Adrenal gland (tissue), 12 donors: Measurements from ENCODE around the gene FN3K. TPM values are rescaled to one million over a fixed set of nuclear protein-coding genes. Genes with fewer than 3 reads are reported as not detected.

Experiments
- DNase-seq, 7 donors: peaks; one replicate each; pipeline ENCODE4 v3.0.0-alpha.2; 2019 to 2020
- H3K27ac ChIP-seq, 5 donors: fragments of 200-600 bp; sonication (generic) in 4 of 5; 1 replicate in 3 of 5; 2 replicates in 2 of 5; pipeline versions ENCODE4 v1.5.1 to v1.8.0; 2016 to 2020; ENCODE audit warnings: mild to moderate bottlenecking in 1 of 5
- H3K27me3 ChIP-seq: fragments of 200-600 bp; 2 replicates; pipeline ENCODE4 v1.8.0; 2021
- H3K36me3 ChIP-seq, 2 donors: fragments of 200-600 bp; replicated peaks in 1 of 2; 1 replicate in 1 of 2; 2 replicates in 1 of 2; pipeline versions ENCODE4 v1.5.1 to v1.8.0; 2018 to 2022
- H3K4me1 ChIP-seq, 2 donors: fragments of 200-600 bp; replicated peaks in 1 of 2; 1 replicate in 1 of 2; 2 replicates in 1 of 2; pipeline versions ENCODE4 v1.5.1 to v1.8.0; 2018 to 2021
- H3K4me3 ChIP-seq, 4 donors: fragments of 200-600 bp; sonication (generic) in 3 of 4; one replicate each; pipeline ENCODE4 v1.5.1; 2016 to 2018
- H3K9me3 ChIP-seq, 3 donors: fragments of 200-600 bp; sonication (generic) in 1 of 3; replicated peaks in 1 of 3; 1 replicate in 2 of 3; 2 replicates in 1 of 3; pipeline versions ENCODE4 v1.5.1 to v1.8.0; 2016 to 2021
- POLR2A ChIP-seq, 2 donors: fragments of 450-650 bp; IDR thresholded peaks; one replicate each; pipeline ENCODE4 v1.6.1; 2017; ENCODE audit warnings: antibody characterized with exemption in 2 of 2, mild to moderate bottlenecking in 2 of 2, moderate library complexity in 1 of 2
- WGBS, 4 donors: extraction: QIAGEN DNeasy Blood & Tissue Kit in 2 of 4; methylation state at CpG; one replicate each; pipeline versions ENCODE4 v1.1.5 to v1.1.7; 2013 to 2017; 5-methylcytosine and 5-hydroxymethylcytosine counted together
- intact Hi-C, 2 donors: fragments of 100-400 bp; cut with DNase I; formaldehyde crosslinking; loops; one replicate each; pipeline versions ENCODE4 v1.14.1 to v1.15.0; 2022 to 2023
- polyA plus RNA-seq, 3 donors: library from polyadenylated mRNA; stranded (reverse); fragments of 200-250 nt in 2 of 3; fragments of 350-450 nt in 1 of 3; fragmentation: Illumina TruSeq in 1 of 3; extraction: RNeasy Lipid Tissue Mini Kit (QIAGEN cat#74804) in 1 of 3; gene quantifications; one replicate each; pipeline ENCODE4 v1.2.3, GENCODE V29; 2013 to 2014
- total RNA-seq, 9 donors: library from RNA; depleted of rRNA in 4 of 9; stranded (reverse); fragments of >200 nt in 4 of 9; fragments of 120-200 nt in 1 of 9; fragmentation: NEBNext Ultra II Directional in 1 of 9; extraction: Animal tissue kit (Norgen Biotek cat#: 25700) in 1 of 9; gene quantifications; one replicate each; pipeline versions ENCODE4 v1.1.0 to v1.2.4, GENCODE V29; 2013 to 2023
- TF ChIP-seq, protein P1 (sequence below), 6 experiments: fragments of 450-650 bp in 4 of 6; fragments of 200-600 bp in 2 of 6; sonication (generic) in 1 of 6; IDR thresholded peaks; 1 replicate in 5 of 6; 2 replicates in 1 of 6; pipeline versions ENCODE4 v1.5.1 to v1.8.0; 2016 to 2021; ENCODE audit warnings: antibody characterized with exemption in 6 of 6, mild to moderate bottlenecking in 2 of 6, moderate library complexity in 1 of 6
- donor health status: healthy with polysubstance abuse.
- donor health status: Bipolar disorder and iron deficiency.
- donor health status: DM: yes; HTN: yes; CAD: no.
- donor health status: DM: no; HTN: no; CAD: no.
- donor health status: DM: no; HTN: no; CAD: no.
- donor health status: DM: yes; HTN: yes; CAD: no.

Gene FN3K
- total and polyA plus RNA-seq, 12 donors, result 16.0 to 136 (median 40.8) TPM

- no peak for TF ChIP-seq POLR2A (IDR thresholded peaks at IDR 0.05)
- TF ChIP-seq, protein P1, sequence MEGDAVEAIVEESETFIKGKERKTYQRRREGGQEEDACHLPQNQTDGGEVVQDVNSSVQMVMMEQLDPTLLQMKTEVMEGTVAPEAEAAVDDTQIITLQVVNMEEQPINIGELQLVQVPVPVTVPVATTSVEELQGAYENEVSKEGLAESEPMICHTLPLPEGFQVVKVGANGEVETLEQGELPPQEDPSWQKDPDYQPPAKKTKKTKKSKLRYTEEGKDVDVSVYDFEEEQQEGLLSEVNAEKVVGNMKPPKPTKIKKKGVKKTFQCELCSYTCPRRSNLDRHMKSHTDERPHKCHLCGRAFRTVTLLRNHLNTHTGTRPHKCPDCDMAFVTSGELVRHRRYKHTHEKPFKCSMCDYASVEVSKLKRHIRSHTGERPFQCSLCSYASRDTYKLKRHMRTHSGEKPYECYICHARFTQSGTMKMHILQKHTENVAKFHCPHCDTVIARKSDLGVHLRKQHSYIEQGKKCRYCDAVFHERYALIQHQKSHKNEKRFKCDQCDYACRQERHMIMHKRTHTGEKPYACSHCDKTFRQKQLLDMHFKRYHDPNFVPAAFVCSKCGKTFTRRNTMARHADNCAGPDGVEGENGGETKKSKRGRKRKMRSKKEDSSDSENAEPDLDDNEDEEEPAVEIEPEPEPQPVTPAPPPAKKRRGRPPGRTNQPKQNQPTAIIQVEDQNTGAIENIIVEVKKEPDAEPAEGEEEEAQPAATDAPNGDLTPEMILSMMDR (IDR thresholded peaks at IDR 0.05), result no peak
- WGBS, 4 donors, result 61 to 79% (median 76%) methylated on average over 6 to 26 of the region's 26 CpGs
Observed at GRCh38 chr17:82703036-82703745, 32.2 kb upstream of the FN3K start.

GRCh38 chr17:82703935-82704865 is 31.2 kb upstream of the FN3K start:
- H3K4me1 ChIP-seq, result no peaks in the 10 kb centered on the region
- no peaks in the 10 kb centered on the region for H3K9me3 ChIP-seq
- DNase-seq, result no peak
- WGBS, 4 donors, result 79 to 84% (median 81%) methylated on average over 7 to 38 of the region's 38 CpGs
- intact Hi-C loops, result loop anchor here in 1 of 2 donors (5.0 kb wide), 1 partner anchor 42 kb away; no protein-coding TSS in a partner anchor
- H3K4me3 ChIP-seq, result no peak overlapping the region
- no peak overlapping the region for H3K27ac ChIP-seq
- no peaks in the 10 kb centered on the region for H3K36me3 ChIP-seq
- no peak for TF ChIP-seq POLR2A (IDR thresholded peaks at IDR 0.05)
- TF ChIP-seq, protein P1 (IDR thresholded peaks at IDR 0.05), result no peak
- no peaks in the 10 kb centered on the region for H3K27me3 ChIP-seq

More at GRCh38 chr17:82703036-82703745, 32.2 kb upstream of the FN3K start:
- Histone ChIP-seq H3K27ac (no peak overlapping the region), H3K9me3 (no peaks in the 10 kb centered on the region), H3K4me1 (no peaks in the 10 kb centered on the region), H3K36me3 (no peaks in the 10 kb centered on the region), H3K4me3 (no peak overlapping the region), H3K27me3 (no peaks in the 10 kb centered on the region)
- no peak for DNase-seq
- intact Hi-C loops, result loop anchor here in 1 of 2 donors (5.0 kb wide), 1 partner anchor 41 kb away; no protein-coding TSS in a partner anchor

DNA sequence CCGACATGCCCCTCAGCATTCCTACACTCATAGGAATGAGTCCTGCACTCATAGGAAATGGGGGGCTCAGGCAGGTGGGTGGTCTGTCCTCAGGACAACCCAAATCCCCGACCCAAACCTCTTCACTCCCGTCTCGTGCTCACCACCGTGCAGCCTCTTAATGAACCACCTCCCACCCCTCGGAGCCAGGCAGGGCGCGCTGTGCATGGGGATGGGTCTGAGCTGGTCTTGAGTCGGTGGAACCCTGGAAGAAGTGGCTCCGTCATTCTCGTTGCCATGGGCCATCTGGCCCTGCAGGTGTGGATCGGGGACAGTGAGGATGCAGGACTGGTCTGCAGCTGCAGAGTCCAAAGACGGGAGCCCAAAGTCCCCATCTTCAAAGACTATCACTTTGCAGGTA is 30.5 kb upstream of the FN3K start:
- intact Hi-C loops, result loop anchor here in 1 of 2 donors (5.0 kb wide), 1 partner anchor 43 kb away; no protein-coding TSS in a partner anchor
- TF ChIP-seq, protein P1 (IDR thresholded peaks at IDR 0.05), result no peak
- TF ChIP-seq POLR2A (IDR thresholded peaks at IDR 0.05), result no peak
- no peak for DNase-seq

DNA sequence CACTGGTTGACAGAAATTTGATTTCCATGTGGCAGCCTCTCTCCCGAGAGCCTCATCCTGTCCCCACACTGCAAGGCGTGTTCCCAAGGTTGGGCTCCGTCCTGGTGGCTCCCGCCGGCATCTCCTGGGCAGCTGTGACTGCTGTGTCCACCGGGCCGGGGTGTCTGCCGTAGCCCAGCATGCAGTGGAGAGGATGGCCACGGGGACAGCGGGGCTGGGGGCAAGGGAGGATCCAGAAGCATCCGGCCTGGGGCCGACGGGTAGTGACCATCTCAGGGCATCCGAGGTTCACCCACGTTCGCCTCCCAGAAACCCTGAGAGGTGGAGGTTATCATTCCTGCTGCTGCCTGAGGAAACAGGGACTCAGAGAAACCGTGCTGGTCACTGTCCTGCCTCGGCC is 29.7 kb upstream of the FN3K start:
- Histone ChIP-seq H3K4me1 (no peaks in the 10 kb centered on the region), H3K4me3 (no peak overlapping the region), H3K9me3 (no peaks in the 10 kb centered on the region), H3K27me3 (no peaks in the 10 kb centered on the region), H3K36me3 (no peaks in the 10 kb centered on the region), H3K27ac (no peak overlapping the region)
- DNase-seq, result no peak
- intact Hi-C loops, result no loop called here
- 85 to 91% (median 90%) methylated on average over 8 to 18 of the region's 18 CpGs for WGBS, 4 donors
- no peak for TF ChIP-seq POLR2A (IDR thresholded peaks at IDR 0.05)
- TF ChIP-seq, protein P1 (IDR thresholded peaks at IDR 0.05), result no peak

More for the DNA sequence above, 30.5 kb upstream of the FN3K start:
- Histone ChIP-seq H3K36me3 (no peaks in the 10 kb centered on the region), H3K4me1 (no peaks in the 10 kb centered on the region), H3K4me3 (no peak overlapping the region), H3K27ac (no peak overlapping the region), H3K27me3 (no peaks in the 10 kb centered on the region), H3K9me3 (no peaks in the 10 kb centered on the region)
- 74 to 84% (median 79%) methylated on average over 12 to 13 of the region's 13 CpGs for WGBS, 4 donors
